GM19193 (cell line): ENCODE data around the gene RET.

Experiments used
- POLR2A ChIP-seq: IDR thresholded peaks from 4 replicates; pipeline ENCODE4 v1.6.1; 2011; ENCODE audit not compliant: insufficient read depth, insufficient read length; ENCODE audit errors: extremely low read depth

The RET gene

DNA sequence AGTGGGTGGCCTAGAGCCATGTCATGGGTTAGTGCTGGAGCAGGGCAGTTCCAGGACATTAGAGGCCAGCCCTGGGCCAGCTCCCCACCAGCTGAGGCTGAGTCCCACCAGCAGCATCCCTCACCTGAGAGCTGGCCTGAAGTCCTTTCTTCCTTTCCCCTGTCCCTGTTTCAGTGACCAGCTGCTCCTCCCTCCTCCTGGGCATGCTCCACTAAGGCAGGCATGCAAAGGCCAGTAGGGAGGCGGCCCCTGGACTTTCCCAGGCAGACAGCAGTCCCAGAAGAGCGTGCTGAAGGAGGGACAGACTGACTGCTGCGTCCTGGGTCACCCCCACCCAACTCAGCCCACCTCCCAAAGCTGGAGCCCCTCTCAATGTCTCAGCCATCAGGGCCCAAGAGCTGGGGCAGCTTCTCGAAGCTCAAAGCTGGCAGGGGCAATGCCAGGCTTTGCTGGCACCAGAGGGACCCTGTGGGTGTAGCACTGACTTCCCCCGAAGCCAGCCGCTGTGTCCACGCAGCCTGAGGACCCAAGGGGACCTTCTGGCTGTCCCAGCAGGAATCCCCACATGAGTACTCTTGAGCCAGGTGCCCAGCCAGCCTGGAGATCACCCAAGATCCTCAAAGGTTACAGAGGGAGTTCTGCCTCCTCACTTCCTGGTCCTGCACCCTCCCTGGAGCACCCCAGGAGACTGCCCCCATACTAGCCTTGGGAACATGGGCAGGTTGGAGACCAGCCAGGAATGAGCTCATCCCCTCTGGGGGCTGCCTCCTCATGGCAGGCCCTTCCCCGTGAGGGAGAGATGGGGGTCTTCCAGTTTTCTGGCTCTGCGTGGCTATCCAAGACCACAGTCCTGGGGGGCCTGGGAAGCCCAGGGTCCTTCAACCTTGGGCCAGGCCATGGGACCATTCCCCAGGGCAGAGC lies 35.2 kb upstream of the RET start:
- no peak for TF ChIP-seq POLR2A

DNA sequence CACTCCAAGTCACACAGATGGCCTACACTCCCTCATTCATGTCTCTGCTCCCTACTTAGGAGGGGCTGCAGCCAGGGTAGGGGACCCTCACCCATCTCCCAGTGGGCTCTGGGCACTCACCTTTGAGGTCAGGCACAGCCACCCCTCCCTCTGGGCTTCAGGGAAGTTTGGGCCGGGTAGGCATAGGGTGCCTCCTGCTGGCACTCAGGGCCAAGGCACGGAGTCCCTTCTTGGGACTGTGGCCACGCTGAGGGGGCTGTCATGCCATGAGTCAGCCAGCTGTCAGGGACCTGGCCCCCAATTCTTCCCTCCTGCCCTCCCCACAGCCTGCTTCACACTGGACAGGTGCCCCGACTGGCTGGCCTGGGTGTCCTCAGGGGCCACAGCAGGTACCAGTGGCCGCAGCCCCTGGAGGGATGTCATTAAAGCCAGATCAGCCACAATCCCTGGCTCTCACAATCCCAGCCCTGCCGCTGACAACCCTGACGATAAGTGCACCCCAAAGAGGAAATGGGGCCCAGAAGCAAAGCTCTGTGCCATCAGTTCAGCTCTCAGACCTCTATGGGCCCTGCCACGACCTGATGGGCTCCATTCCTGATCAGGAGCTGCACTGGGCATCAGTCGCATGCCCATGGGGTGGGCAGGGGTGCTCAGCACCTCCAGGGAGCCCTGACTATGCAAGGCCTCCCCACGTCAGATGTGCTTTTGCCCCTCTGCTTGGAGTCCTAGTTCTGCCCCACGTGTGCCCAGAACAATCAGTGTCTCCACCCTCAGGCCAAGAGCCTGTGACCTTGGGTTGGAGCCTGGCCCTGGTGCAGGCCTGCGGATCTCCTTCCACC lies 34.1 kb upstream of the RET start:
- no peak for TF ChIP-seq POLR2A

DNA sequence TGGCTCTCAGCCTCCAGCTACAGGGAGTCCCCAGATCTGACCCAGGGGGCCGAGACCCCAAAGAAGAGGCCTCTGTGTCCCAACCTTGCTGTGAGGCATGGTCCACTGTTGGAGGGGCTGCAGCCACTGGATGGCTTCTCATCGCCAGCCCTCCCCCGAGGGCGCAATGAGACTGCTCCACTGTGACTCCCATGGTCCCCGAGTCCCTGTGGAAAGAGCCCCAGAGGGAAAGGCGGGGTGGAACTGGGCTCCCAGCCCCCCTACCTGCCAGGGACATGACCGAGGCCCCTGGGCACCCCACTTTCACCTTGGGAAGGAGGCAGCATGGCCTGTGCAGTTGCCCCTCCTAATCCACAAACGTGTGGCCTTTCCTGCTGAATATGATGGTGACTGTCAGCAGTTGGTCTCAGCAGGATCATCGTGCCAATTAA lies 33.5 kb upstream of the RET start:
- TF ChIP-seq POLR2A, result no peak

DNA sequence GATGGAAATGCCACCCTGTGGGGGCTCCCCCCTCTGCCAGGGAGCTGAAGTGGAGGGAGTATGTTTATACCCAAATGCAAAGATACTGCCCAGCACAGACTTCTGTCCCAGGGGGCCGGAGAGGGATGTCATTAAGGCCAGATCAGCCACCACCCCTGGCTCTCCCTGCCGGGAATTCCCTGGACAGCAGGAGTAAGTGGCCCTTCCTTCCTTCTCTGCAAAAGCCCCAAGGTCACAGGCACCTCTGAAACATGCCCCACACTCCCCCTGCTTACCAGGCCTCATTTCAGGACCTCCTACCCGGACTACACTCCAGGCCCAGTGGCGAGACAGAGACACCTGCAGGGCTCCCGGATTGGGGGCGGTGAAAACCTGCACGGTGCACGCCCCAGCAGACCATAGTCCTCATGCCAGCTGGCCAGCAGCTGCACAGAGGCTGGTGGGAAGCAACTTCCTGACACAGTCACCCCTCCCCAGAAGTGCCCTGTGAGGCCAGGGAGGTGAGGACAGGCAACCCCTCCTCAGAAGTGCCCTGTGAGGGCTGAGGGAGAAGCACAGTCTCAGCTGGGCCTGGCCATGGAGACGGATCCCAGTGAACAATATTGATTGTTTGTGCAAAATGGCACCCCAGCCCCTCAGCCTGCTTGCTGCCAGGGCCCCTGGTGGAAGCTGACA lies 33.0 kb upstream of the RET start:
- TF ChIP-seq POLR2A, result no peak

DNA sequence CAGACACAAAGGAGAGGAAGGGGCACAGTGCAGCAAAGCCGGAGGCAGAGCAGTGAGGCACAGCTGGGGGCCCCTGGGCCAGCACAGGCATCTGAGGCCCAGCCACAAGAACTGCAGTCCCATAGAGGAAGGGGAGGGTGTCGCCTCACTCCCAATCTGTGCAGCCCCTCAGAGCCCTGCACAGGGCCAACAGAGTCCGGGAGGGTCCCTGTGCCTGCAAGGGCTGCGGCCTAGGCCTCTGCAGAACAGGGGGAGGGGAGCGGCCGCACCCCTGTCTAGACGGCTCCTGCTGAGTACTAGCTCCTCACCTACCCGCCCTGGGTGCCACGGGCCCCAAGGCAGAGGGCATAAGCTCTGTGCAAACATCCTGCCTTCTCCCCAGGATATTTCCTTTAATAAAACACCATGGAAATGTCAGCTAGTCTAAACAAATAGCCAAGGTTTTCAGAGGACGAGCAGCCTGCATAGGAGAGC lies 32.4 kb upstream of the RET start:
- TF ChIP-seq POLR2A, result no peak

DNA sequence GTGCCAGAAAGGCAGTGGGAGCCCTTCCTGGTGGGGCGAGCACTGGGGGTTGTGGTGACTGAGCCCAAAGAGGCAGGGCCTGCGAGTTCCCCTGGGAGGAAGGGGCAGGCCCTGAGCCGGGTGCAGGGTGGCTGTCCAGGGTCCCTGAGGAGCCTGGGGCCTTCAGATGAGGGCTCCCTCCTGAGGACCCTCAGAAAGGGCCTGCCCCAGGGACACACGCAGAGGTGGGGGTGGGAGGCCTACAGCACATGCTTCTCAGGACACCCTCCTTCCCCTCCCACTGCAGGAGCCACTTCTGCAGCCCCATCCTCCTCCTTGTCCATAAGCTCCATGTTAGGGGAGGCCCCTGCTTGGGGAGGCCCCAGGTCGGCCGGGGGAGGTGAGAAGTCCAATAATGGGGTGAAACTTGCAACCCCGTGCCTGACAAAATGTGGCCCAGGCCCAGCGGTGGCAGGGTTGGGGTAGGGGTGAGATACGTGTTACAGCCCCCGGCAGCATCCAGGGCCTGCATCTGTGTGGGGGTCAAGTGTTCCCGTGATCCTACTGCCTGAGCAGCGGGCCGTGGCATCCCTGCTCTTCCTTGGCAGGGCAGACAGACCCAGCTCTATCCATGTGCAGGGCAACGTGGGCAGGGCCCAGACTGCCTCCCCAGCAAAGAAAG lies 31.8 kb upstream of the RET start:
- TF ChIP-seq POLR2A, result no peak

DNA sequence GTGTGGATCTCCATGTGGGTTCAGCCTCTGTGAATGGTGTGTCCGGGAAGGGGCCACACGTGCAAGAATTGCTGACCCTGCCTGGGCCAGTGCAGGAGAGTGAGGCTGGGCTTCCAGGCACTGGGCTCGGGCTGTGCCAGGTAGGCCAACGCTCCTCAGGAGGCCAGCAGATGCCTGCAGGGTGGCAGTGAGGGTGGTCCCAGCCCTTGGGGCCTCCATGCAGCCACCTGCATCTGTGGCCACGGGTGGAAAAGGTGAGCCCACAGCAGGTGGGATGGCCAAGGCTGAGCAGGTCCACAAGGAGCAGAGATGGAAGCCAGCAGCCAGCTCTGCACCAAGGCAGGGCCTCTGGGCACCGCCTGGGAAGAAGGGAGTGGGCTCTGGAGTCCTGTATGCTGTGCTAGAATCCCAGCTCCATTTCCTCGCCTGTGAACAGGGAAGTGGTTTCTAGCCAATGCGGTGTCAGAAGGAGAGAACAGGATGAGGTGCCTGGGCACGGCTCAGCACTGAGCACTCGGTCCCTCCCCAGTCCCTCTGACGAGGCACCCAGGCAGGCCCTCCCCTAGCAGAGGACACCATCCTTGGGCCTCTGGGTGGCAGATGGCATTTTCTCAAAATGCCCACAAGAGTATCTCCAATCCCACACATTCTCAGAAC lies 31.1 kb upstream of the RET start:
- TF ChIP-seq POLR2A, result no peak

DNA sequence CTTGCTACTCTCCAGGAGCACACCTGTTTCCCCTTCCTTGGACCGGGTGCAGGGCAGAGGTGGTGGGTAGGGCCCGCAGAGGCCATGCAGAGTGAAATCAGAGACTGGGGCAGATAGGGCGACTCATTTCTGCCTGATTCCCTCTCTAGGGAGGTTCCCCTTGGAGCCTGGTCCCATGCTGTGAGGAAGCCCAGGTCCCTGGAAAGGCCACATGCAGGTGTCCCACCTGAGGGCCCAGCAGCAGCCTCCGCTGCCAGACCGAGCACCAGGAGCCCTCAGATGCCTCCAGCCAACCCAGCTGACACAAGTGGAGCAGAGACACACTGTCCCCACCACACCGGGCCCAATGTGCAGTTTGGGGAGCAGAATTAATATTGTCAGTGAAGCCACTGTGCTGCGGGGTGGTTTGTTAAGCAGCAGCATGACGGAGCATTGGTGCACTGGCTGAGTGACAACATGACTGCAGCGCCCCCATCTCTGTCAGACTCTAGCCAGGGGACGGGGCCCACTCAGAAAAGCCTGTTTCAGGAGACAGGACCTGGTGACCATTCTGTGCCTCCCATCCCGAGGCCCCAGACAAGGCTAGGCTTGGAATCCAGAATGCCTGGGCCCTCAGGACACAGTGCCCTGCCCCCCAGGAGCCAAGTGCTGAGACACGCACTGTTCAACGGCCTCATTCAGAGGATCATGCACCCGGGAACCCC lies 30.4 kb upstream of the RET start:
- TF ChIP-seq POLR2A, result no peak

DNA sequence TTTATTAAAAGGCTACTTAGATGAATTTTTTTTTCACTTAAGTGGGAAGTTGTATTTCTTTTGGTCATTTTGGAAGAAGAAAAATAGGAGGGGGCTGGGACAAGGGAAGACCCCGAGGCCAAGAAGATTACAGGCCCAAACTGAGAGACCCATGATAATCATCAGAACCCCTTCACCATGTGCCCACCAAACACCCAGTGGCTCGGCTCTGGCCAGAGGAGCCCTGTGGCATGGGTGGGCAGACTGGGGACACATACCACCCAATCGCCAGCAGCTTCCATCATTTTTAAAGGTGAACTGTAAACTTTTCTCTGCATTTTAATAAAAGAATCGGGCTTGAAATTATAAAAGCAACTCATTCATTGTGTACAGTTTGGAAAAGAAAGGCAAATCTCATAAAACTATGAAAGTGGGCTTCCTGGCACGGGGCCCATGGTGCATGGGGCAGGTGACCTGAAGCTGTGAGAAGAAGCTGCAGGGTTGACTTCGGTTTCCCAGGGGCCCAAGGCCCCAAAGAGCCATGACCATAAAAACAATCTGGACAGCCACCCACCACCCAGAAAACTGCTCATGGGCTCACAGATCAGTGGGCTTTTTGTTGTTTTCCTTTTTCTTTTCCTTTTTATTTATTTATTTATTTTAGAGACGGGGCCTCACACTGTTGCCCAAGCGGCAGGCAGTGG lies 29.4 kb upstream of the RET start:
- TF ChIP-seq POLR2A, result no peak

DNA sequence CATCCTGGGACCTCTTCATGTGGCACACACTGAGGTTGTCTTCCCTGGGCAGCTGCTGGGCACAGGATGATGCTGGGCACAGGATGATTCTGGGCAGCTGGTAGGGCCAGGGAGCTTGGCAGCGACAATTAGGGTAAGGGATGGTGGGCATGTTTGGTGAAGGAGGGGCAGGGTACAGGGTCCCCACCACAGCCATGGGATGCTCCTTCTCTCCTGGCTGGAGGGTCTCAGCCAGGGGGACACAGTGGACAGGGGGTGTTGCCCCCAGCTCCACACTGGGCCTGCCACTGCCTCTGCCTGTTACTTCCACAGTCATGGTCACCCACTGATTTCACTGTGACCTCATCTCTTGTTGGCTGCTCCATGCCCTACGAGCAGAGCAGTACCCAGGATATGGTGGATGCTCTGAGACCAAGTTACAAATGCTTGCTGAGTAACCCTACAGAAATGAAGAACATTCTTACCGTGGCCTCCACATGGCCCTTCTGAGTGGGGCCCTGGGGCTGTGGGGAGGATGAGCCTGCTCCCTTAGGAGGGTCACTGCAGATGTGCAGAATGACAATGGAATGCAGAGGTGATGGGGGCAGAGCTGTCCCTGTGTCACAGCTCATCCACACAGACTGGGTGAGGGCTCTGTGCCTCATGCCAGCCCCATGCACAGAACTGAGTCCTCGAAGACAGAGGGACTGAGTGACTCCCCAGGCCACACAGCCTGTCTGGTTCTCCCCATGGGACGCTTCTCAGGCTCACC lies 28.4 kb upstream of the RET start:
- no peak for TF ChIP-seq POLR2A

DNA sequence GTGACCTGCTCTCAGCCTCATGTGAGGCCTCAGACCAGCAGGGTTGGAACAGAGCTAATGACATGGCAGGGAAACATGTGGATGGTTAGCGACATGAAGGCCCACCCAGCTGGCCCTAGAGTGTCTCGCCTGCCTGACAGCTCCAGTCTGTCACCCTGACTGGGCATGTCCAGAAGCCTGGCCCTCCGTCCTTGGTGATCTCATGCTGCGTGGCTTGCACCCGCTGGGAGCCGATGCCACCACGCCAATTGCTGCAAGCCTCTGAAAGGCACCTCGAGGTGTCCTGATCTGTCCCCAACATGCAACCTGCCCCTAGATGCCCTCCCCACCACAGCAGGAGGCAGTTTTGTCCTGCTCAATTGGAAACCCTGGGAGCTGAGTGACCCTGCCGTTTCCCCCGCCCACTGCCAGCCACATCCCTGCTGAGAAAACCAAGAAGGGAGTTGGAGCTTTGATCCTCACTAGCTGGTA lies 27.8 kb upstream of the RET start:
- no peak for TF ChIP-seq POLR2A

DNA sequence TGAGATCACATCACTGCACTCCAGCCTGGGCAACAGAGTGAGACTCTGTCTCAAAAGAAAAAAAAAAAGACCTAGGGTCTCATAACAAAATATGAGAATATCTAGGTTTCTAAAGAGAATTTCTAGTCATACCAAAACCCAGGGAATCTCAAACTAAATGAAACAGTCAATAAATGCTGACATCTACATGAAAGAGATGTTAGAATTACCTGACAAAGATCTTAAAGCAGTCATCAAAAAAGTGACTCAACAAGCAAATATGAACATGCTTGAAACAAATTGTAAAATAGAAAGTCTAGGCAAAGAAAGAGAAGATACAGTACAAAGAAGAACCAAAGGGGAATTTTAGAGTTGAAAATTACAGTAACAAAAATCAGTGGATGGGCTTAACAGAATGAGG lies 26.9 kb upstream of the RET start:
- no peak for TF ChIP-seq POLR2A
